Astrocyte (in vitro differentiated cells and primary cell): Measurements from ENCODE around the gene CERS1. TPM values are rescaled to one million over a fixed set of nuclear protein-coding genes. Genes with fewer than 3 reads are reported as not detected.

Experiments
- DNase-seq: peaks from one replicate; pipeline ENCODE4 v3.0.0-alpha.2; 2010; ENCODE audit warnings: low read depth
- FAIRE-seq: peaks from 2 replicates; lab custom pipeline; 2011; peaks lifted over from hg19 to GRCh38; lab: Jason Lieb, UNC
- H2AFZ ChIP-seq: 2 replicates; pipeline ENCODE4 v1.6.0; 2012; ENCODE audit warnings: low read depth, low read length, inconsistent platforms
- H3K27ac ChIP-seq: 2 replicates; pipeline ENCODE4 v1.5.1; 2011; ENCODE audit warnings: low read depth, low read length, inconsistent platforms
- H3K27me3 ChIP-seq: 2 replicates; pipeline ENCODE4 v1.6.0; 2011; ENCODE audit warnings: low read length, inconsistent platforms; ENCODE audit not compliant: insufficient read depth
- H3K36me3 ChIP-seq: 2 replicates; pipeline ENCODE4 v1.5.1; 2011; ENCODE audit warnings: low read length, inconsistent platforms; ENCODE audit not compliant: insufficient read depth
- H3K4me1 ChIP-seq: 2 replicates; pipeline ENCODE4 v1.5.1; 2011; ENCODE audit warnings: low read length, inconsistent platforms; ENCODE audit not compliant: insufficient read depth
- H3K4me2 ChIP-seq: 2 replicates; pipeline ENCODE4 v1.6.0; 2012; ENCODE audit warnings: low read length, inconsistent platforms
- H3K4me3 ChIP-seq: 2 replicates; pipeline ENCODE4 v1.5.1; 2011; ENCODE audit warnings: low read depth, mild to moderate bottlenecking, low read length, inconsistent platforms; ENCODE audit not compliant: insufficient read depth
- H3K79me2 ChIP-seq: 2 replicates; pipeline ENCODE4 v1.6.0; 2012; ENCODE audit warnings: mild to moderate bottlenecking, low read length, inconsistent platforms; ENCODE audit not compliant: insufficient read depth
- H3K9ac ChIP-seq: 2 replicates; pipeline ENCODE4 v1.6.0; 2012; ENCODE audit warnings: mild to moderate bottlenecking, low read length, inconsistent platforms
- H3K9me3 ChIP-seq: 2 replicates; pipeline ENCODE4 v1.5.1; 2012; ENCODE audit warnings: low read depth, mild to moderate bottlenecking, low read length, inconsistent platforms; ENCODE audit not compliant: insufficient read depth
- H4K20me1 ChIP-seq: 2 replicates; pipeline ENCODE4 v1.6.0; 2012; ENCODE audit warnings: low read length, inconsistent platforms; ENCODE audit not compliant: insufficient read depth
- H3K27ac Mint-ChIP-seq: one replicate; pipeline ENCODE4 v1.8.0; 2021; ENCODE audit warnings: mild to moderate bottlenecking, mixed read lengths; ENCODE audit not compliant: unreplicated experiment
- H3K27me3 Mint-ChIP-seq: one replicate; pipeline ENCODE4 v1.8.0; 2021; ENCODE audit warnings: low read depth, mixed read lengths; ENCODE audit not compliant: unreplicated experiment
- H3K36me3 Mint-ChIP-seq: one replicate; pipeline ENCODE4 v1.8.0; 2021; ENCODE audit warnings: low read depth, mixed read lengths; ENCODE audit not compliant: unreplicated experiment
- H3K4me1 Mint-ChIP-seq: one replicate; pipeline ENCODE4 v1.8.0; 2021; ENCODE audit warnings: low read depth, mixed read lengths; ENCODE audit not compliant: unreplicated experiment
- H3K4me3 Mint-ChIP-seq: one replicate; pipeline ENCODE4 v1.8.0; 2021; ENCODE audit warnings: mild to moderate bottlenecking, moderate library complexity, mixed read lengths; ENCODE audit not compliant: unreplicated experiment
- H3K9me3 Mint-ChIP-seq: one replicate; pipeline ENCODE4 v1.8.0; 2021; ENCODE audit warnings: mild to moderate bottlenecking, mixed read lengths; ENCODE audit not compliant: unreplicated experiment
- EZH2 ChIP-seq: IDR thresholded peaks from 2 replicates; pipeline ENCODE4 v1.6.1; 2012; ENCODE audit warnings: mild to moderate bottlenecking, low read length, inconsistent platforms; ENCODE audit not compliant: insufficient read depth
- total RNA-seq: library from RNA; stranded (reverse); gene quantifications from 2 replicates; pipeline ENCODE4 v1.2.1, GENCODE V29; 2021
- TF ChIP-seq, protein P1 (sequence below): IDR thresholded peaks from 2 replicates; pipeline ENCODE4 v1.5.1; 2011; ENCODE audit warnings: low read depth, mild to moderate bottlenecking, inconsistent platforms, low read length, moderate library complexity; ENCODE audit not compliant: insufficient read depth

The CERS1 gene
- total RNA-seq, 1 donor from 2014 or later: 6.8 TPM

DNA sequence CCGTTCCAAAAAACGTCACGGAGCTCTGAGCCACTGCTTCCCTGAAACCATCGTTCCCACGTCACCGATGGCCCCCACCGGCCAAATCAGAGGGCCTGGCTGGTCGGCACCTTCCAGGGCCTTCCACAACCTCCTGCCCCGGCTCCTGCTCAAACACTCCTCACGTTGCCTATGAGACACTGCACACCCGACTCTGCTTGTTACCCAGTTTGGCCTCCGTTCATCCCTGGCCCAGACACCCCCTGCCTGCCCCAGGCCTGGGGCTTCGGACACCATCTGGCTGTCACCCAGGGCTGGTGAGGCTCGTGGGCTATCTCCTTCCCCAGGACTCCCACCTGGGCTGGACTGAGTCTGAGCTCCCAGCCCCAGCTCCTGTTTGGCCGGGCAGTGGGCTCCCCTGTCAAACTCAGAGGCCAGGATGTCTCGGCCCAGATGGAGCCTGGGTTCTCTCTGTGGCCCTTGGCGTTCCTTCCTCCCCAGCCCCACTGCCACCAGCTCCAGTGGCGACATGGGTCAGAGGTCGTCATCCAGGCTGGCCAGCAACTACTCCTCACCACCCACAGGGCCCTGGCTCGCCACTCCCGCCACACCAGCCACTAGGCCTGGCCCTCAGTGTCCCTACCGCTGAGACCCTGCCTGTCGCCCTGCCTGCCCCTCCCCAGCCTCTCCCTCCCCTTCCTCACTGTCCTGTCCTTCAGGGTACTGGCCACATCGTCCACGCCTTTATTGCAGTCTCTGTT is 17.7 kb downstream of the CERS1 start:
- Mint-ChIP-seq H3K36me3 (peaks cover 36% of the 10 kb centered on the region), H3K4me1 (no peaks in the 10 kb centered on the region), H3K27ac (no peak overlapping the region), H3K27me3 (no peaks in the 10 kb centered on the region), H3K9me3 (peaks cover 12% of the 10 kb centered on the region), H3K4me3 (peak overlapping the region; percentile 60)
- Histone ChIP-seq H3K4me1 (no peaks in the 10 kb centered on the region), H3K36me3 (no peaks in the 10 kb centered on the region), H3K4me2 (no peak overlapping the region), H3K27ac (no peak overlapping the region), H3K9ac (no peak overlapping the region), H3K9me3 (peaks cover 6% of the 10 kb centered on the region), H2AFZ (no peak overlapping the region), H3K27me3 (no peaks in the 10 kb centered on the region), H3K79me2 (no peaks in the 10 kb centered on the region), H3K4me3 (no peak overlapping the region), H4K20me1 (peaks cover 7% of the 10 kb centered on the region)
- FAIRE-seq: no peak
- no peak for TF ChIP-seq EZH2
- TF ChIP-seq, protein P1, sequence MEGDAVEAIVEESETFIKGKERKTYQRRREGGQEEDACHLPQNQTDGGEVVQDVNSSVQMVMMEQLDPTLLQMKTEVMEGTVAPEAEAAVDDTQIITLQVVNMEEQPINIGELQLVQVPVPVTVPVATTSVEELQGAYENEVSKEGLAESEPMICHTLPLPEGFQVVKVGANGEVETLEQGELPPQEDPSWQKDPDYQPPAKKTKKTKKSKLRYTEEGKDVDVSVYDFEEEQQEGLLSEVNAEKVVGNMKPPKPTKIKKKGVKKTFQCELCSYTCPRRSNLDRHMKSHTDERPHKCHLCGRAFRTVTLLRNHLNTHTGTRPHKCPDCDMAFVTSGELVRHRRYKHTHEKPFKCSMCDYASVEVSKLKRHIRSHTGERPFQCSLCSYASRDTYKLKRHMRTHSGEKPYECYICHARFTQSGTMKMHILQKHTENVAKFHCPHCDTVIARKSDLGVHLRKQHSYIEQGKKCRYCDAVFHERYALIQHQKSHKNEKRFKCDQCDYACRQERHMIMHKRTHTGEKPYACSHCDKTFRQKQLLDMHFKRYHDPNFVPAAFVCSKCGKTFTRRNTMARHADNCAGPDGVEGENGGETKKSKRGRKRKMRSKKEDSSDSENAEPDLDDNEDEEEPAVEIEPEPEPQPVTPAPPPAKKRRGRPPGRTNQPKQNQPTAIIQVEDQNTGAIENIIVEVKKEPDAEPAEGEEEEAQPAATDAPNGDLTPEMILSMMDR: no peak
- DNase-seq: no peak

DNA sequence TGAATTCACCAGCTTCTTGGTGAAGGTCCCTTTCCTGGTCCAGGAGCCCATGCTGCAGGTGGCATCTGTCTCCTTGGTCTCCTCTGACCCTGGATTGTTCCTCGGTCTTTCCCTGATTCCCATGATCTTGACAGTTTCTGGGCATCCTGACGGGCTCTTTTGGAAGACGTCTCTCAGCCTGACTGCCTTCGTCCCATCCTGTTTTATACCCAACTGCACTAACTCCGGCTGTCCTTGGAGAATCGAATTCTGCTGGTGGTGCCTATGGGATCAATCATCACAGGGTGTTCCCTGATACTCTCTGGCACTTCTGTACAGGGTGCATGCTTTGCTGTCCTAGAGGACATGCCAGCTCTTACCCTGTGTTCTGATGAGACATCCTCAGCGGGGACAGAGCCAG is 19.1 kb downstream of the CERS1 start:
- H3K9me3 Mint-ChIP-seq: peaks cover 12% of the 10 kb centered on the region
- peaks cover 6% of the 10 kb centered on the region for H3K9me3 ChIP-seq

DNA sequence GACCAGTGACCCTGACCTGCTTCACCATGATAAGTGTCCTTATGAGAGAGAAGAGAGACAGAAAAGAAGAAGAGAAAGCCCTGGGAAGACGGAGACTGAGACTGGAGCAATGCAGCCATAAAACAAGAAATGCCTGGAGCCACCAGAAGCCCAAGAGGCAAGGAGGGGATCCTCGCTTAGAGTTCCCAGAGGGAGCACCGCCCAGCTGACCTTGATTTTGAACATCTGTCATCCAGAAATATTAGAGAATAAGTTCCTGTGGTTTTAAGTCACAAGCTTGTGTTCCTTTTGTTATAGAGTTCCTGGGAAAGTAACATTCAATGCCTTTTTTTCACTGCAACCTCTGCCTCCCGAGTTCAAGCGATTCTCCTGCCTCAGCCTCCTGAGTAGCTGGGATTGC is 20.2 kb downstream of the CERS1 start:
- Mint-ChIP-seq H3K9me3 (peaks cover 12% of the 10 kb centered on the region), H3K4me3 (peak overlapping the region; percentile 21), H3K27me3 (no peaks in the 10 kb centered on the region), H3K36me3 (peaks cover 34% of the 10 kb centered on the region), H3K27ac (no peak overlapping the region), H3K4me1 (no peaks in the 10 kb centered on the region)
- no peaks in the 10 kb centered on the region for H3K79me2 ChIP-seq
- H3K4me2 ChIP-seq: no peak overlapping the region
- no peak for FAIRE-seq
- no peaks in the 10 kb centered on the region for H3K27me3 ChIP-seq
- H2AFZ ChIP-seq: no peak overlapping the region
- H3K4me1 ChIP-seq: no peaks in the 10 kb centered on the region
- DNase-seq: no peak
- no peak overlapping the region for H3K4me3 ChIP-seq
- TF ChIP-seq, protein P1: no peak
- TF ChIP-seq EZH2: no peak
- no peak overlapping the region for H3K27ac ChIP-seq
- peaks cover 6% of the 10 kb centered on the region for H3K9me3 ChIP-seq
- H3K36me3 ChIP-seq: no peaks in the 10 kb centered on the region
- no peak overlapping the region for H3K9ac ChIP-seq
- peaks cover 16% of the 10 kb centered on the region for H4K20me1 ChIP-seq

More for the DNA sequence above, 19.1 kb downstream of the CERS1 start:
- Mint-ChIP-seq H3K27me3 (no peaks in the 10 kb centered on the region), H3K4me3 (no peak overlapping the region), H3K27ac (peak overlapping the region; percentile 26), H3K36me3 (peaks cover 39% of the 10 kb centered on the region), H3K4me1 (no peaks in the 10 kb centered on the region)
- TF ChIP-seq EZH2: no peak
- Histone ChIP-seq H3K27ac (no peak overlapping the region), H3K79me2 (no peaks in the 10 kb centered on the region), H3K4me1 (no peaks in the 10 kb centered on the region), H3K9ac (no peak overlapping the region), H4K20me1 (peaks cover 10% of the 10 kb centered on the region), H2AFZ (no peak overlapping the region), H3K4me3 (no peak overlapping the region), H3K27me3 (no peaks in the 10 kb centered on the region), H3K4me2 (no peak overlapping the region), H3K36me3 (no peaks in the 10 kb centered on the region)
- DNase-seq (no peak), FAIRE-seq (no peak)
